Suppressor macrophage treated with lipopolysaccharide for 1 hour (primary cell): ENCODE measurements around the gene CELF2.

Experiments used
- DNase-seq, 3 donors: peaks; one replicate each; pipeline ENCODE4 v3.0.0-alpha.2; 2020 to 2022

Gene CELF2

DNA sequence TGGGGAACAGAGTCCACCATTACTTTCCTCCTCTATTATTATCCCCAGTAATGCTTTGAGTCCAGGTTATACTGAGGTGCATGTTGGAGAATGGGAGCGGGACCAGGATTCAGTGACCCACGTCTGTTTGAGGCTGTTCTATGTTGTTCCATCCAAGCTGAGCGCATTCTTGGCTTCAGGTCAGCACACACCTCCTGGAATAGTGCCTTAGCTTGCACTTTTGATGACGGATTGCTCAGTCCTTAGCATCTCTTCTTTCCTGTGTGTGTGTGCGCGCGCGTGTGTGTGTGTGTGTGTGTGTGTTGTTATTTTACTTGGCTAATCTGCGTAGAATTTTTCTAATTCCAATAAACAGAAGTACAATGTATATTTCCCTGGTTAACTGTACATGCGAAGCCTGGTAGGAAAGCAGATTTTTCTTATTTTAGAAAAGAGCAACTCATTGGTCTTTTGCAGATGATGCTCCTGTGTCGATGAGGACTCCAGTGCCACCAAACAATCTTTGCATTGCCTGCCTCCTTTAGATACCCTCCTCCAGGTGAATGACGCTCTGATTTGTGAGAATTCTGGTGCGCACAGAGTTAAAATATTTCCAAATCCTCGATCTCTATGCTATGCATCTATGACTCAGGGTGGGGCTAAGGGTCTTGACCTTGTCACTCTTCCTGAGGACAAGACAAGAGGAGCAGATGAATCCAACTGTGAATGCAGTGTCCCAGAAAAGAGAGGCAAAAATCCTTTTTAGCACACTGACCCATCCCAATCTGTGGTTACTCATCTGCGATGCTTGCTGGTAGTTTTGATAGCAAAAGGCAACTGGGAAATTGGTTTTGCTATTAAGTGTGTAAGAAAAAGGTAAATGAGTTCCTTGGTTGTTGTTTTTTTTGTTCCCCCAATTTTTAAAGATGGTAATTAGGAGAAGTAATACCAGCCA is 13.3 kb upstream of the CELF2 start:
- no peak for DNase-seq

- DNase-seq = no peak
Measured at GRCh38 chr10:11005725-11006427, 11.8 kb upstream of the CELF2 start.

GRCh38 chr10:11006428-11006825 is 11.2 kb upstream of the CELF2 start:
- DNase-seq = no peak

- DNase-seq = no peak
Measured at GRCh38 chr10:11007476-11008020, 10.1 kb upstream of the CELF2 start.

DNA sequence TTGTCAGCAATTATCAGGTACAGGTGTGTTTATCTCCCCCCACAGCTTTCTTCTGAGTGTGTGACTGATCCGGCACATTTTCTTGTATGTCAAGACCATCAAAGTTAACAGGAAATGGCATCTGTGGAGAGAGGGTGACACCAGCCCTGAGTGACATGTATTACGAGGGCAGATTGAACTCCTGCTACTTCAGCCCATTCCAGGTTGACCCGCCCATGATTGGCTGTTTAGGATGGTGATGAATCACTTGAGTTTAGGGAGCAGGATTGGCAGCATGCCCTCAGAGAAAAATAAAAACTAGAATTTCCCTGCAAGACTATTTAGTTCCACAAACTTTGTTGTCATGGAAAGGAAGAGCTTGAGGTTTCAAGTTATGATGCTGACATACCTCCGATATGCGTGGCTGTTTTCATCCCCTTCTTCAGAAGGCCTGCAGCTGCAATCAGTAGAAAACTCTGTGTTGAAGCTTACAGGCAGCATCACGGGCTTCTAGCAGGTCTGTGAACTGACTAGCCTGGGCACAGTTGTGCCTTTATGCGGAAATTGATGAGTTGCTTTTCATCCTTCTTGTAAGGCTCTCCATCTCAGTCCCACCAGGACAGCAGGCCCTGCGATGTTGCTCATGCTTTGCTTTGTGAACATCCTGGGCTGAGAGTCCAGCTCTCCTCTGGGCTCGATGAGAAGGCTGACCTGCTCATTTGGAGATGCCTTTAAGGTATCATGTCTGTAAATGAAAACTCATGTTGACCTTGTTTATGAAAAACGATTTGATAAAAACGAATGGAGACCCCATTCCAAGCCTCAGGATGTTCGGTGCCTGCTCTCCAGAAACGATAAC is 8.0 kb upstream of the CELF2 start:
- DNase-seq = no peak

DNA sequence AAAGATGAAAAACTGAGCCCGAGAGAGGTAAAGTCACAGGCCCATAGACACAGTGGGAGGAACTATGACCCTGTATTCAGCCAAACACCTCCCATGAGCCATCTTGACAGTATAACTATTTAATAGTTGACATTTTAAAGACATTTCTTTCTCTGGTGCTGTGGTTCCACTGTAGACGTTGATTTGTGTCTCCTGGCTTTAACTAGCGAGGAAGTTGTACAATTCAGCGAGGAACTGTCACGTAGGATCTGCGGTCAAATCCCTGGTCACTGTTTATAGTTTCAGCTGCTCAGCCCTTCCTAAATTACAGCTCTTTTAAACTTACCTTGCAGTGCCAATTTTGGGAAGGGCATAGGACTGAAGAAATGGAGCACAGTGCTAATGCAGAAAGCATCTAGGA is 7.1 kb upstream of the CELF2 start:
- DNase-seq = no peak

DNA sequence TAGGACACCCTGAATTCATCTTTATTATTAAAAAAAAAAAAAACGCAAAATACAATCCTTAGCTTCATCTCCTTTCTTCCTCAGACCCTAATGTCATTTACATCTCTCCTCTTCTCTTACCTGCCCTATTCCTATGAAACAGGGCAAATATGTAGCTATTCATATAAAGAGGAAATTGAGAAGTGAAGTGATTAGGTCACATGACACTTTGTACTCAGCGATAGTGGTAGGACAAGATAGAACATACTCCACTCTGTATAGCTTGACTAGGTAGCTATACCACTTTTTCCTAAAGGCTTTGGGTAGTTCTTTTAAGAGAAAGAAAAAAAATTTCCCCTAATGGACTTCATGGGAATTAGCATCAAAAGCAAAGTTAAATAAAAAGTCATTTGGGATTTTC is 6.2 kb upstream of the CELF2 start:
- no peak for DNase-seq

GRCh38 chr10:11011984-11012383 is 5.7 kb upstream of the CELF2 start:
- DNase-seq = peak in 1 of 3 donors; percentile 24

DNA sequence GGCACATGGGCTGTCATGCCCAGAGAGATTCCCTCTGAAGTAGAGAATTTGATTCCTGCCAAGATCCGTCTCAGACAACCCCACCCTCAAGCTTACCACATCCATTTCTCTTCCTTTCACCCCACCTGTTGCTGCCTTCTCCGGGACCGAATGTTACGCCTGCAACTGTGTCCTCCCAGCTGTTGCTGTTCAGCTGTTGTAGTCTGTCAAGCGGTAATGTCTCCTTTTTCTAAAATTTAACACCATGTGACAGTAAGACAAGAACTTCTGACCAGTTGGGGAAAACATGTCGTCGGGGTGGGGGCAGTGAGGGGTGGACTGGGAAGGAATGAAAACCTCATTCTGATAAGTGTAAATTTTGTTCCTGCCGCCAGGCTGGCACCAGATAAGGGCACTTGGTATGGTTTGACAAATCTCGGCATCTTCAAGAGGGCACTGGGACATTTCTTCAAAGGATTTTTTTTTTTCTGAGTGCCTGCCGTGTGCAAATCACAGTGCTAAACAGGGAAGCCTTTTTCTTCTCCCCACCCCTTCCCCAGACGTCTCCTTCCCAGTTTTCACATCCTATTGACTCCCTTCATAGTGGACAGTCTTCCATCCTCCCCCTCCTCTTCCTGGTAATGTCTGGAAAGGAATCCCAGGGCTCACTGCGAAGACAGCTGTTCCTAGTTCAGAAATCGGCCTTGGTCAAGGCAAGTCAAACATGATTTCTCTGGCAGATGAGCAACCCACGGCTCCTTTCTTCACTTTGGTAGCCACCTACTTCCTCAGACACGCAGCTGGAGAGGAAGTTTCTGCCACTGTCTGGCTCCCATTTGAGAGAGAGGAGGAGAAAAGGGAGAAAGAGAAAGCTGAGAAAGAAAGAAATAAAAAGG is 5.0 kb upstream of the CELF2 start:
- peak; percentile 48 to 62 (median 51) for DNase-seq

GRCh38 chr10:11013836-11014235 is 3.8 kb upstream of the CELF2 start:
- no peak for DNase-seq

- no peak for DNase-seq
Measured at GRCh38 chr10:11014671-11015445, 2.8 kb upstream of the CELF2 start.

DNA sequence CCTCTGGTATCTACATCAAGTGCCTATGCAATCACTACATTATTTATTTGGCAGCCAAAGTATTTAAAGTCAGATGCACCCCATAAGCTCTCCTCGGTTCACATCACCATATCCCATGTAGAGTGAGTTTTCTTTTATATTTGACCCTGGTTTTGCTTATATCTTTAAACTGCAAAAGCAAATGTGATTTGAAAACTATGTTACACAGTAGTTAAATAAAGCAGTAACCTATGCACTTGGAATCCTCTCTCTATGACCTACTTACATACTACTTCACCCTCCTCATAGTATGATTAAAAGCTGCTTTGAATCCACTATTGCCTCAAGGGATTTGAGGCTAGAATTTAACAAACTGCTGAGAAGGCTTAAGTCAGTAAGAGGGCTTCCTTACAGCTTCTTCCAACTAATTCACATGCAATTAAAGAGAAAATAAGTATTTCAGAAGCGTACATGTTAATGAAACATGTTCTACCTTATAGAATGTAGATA is 2.2 kb upstream of the CELF2 start:
- DNase-seq = no peak

DNA sequence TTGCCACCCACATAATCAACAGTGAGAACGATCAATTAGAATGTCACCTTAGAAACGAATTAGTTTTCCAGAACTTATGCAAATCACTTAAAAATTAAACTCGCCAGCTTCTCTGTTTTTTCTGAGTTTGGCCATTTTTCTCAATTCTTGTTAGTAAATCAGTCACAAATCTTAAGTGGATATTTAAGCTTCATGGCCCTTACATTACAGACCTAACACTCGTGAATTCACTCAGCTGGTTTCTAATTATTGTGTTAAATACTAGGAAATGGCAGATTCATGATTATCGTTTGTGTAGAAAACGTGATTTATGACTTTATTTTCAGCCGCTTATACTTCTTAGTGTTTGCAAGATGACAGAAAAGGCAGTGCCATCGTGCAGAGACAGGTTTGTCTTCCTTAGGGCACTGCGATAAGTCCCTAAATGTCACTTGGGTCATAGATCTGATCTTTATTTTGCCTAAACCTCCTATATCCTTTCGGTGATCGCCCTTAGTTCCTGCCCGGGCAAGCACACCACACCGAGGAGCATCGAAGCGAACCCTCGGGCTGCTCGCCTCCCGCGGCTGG is 587 bp upstream of the CELF2 start:
- peak in 1 of 3 donors; percentile 25 for DNase-seq

DNA sequence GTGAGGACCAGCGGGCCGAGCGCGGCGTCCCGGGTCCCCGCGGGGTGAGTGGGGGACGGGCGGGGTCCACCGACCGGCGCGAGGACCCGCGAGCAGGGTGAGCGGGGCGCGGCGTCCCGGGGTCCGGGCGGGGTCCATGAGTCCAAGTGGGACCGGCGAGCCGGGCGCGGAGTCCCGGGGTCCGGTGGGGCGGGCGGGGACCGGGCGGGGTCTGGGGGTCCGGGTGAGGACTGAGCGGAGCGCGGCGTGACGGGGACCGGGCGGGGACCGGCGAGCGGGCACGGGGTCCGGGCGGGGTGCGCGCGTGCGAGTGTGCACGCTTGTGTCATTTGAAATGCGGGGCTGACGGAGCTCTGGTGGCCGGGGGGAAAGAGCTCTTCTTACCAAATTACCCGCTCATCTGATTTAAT is 765 bp downstream of the CELF2 start:
- DNase-seq = peak in 2 of 3 donors; percentile 10 to 23

GRCh38 chr10:11018855-11019631 is 1.4 kb downstream of the CELF2 start:
- DNase-seq = no peak

DNA sequence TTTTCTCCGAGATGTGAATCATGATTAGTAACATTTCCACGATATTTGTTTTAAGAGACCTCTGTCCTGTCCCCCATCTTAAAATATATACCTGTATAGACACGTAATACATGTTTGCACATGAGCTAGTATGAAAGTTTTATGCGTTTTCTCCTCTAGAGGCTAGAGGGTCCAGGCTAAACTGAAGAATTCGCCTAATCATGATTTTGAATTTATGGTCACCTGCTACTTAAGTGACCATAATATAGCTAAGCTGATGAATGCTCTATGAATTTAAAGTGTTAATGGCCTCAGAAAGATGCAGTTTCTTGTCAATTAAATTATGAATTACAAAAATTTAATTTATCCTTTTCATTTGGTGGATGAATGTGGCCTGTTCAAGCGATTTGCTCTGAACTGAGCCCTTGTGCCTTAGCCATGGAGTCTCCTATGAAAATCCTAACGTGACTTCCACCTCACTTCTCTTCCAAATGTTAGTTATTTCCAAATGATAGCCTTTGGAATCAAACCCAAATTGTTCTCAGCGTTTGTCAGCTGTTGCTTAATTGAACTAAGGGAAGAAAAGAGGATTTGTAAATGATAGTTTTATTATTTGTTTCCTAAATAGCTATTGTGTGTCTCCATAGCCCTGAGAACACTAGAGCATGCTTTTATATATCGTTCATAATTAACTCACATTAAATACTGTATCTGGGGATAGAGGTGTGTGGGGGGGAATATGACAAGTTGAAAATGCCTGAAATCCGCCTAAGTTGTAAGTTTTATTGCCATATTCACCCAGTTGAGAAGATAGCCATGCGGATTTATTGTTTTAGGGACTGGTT is 2.3 kb downstream of the CELF2 start:
- DNase-seq = no peak

DNA sequence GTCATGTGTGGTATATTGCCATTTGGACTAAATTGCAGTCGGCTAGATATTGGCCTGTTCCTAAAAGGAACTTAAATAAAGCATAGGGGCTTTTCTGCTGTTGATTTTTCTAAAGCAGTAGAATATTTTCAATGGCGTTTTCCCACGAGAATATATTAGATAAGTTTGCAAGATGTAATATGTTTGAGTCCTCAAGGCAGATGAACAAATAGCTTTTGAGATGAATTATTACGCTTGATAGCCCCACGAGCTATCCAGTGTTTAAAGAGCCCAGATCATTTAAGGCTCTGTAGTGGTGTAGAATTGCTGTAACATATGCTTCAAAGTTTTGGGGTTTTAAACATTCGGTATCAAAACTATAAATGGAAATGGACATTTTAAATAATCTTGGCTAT is 2.9 kb downstream of the CELF2 start:
- DNase-seq = no peak

GRCh38 chr10:11022213-11022612 is 4.5 kb downstream of the CELF2 start:
- no peak for DNase-seq
